Neural cell (in vitro differentiated cells): ENCODE data around the gene ZBTB46.

Source experiments
- CTCF ChIP-seq: fragments of 450-650 bp; IDR thresholded peaks from 2 replicates; pipeline ENCODE4 v1.5.1; 2014; ENCODE audit warnings: antibody characterized with exemption, mild to moderate bottlenecking, moderate library complexity; ENCODE audit not compliant: poor library complexity, severe bottlenecking
- EP300 ChIP-seq: fragments of 450-650 bp; conservative IDR thresholded peaks from 2 replicates; pipeline ENCODE4 v1.6.1; 2014; ENCODE audit warnings: antibody characterized with exemption, mild to moderate bottlenecking, moderate library complexity; ENCODE audit not compliant: poor library complexity, severe bottlenecking
- EZH2 ChIP-seq: fragments of 200-600, 300-800 bp; shearing (Covaris generic), sonication (generic); IDR thresholded peaks from 2 replicates; pipeline ENCODE4 v1.6.1; 2014; ENCODE audit warnings: antibody characterized with exemption, low read length, borderline replicate concordance, mild to moderate bottlenecking; ENCODE audit not compliant: insufficient read depth, poor library complexity, severe bottlenecking
- RAD21 ChIP-seq: fragments of 450-650 bp; conservative IDR thresholded peaks from 2 replicates; pipeline ENCODE4 v1.6.1; 2014; ENCODE audit warnings: antibody characterized with exemption, mild to moderate bottlenecking, moderate library complexity
- REST ChIP-seq: IDR thresholded peaks from 2 replicates; pipeline ENCODE4 v1.6.1; 2012; ENCODE audit warnings: borderline replicate concordance

- no peak for TF ChIP-seq RAD21
- TF ChIP-seq CTCF, result no peak
- TF ChIP-seq REST, result no peak
- TF ChIP-seq EZH2, result no peak
- no peak for TF ChIP-seq EP300
Observed at GRCh38 chr20:63782051-63782471, 49.0 kb downstream of the ZBTB46 start.
